K562 (cell line): ENCODE data around the gene HRAS. TPM values are rescaled to one million over a fixed set of nuclear protein-coding genes. Genes with fewer than 3 reads are reported as not detected.

Source experiments
- CCNT2 ChIP-seq: IDR thresholded peaks from 2 replicates; pipeline ENCODE4 v1.6.1; 2011; ENCODE audit warnings: borderline replicate concordance, low read depth, mild to moderate bottlenecking, moderate library complexity, mixed read lengths, low read length; ENCODE audit not compliant: insufficient read length; ENCODE audit errors: extremely low read depth
- ETV1 ChIP-seq: fragments of 450-650 bp; conservative IDR thresholded peaks from 2 replicates; pipeline ENCODE4 v1.6.1; 2016; ENCODE audit warnings: missing genetic modification characterization, control low read depth, low read depth, missing compliant biosample characterization
- FIP1L1 ChIP-seq: fragments of 200-400 bp; formaldehyde crosslinking; IDR thresholded peaks from 2 replicates; pipeline ENCODE4 v1.6.1; 2018; ENCODE audit warnings: mild to moderate bottlenecking, low read depth, low read length; ENCODE audit not compliant: poor library complexity, severe bottlenecking
- KLF1 ChIP-seq: fragments of 450-650 bp; IDR thresholded peaks from 2 replicates; pipeline ENCODE4 v1.6.1; 2016; ENCODE audit warnings: missing genetic modification characterization, missing compliant biosample characterization
- MGA ChIP-seq: fragments of 450-650 bp; IDR thresholded peaks from 2 replicates; pipeline ENCODE4 v1.6.1; 2016; ENCODE audit warnings: mild to moderate bottlenecking, moderate library complexity
- PCBP1 ChIP-seq: fragments of 200-400 bp; formaldehyde crosslinking; IDR thresholded peaks from 2 replicates; pipeline ENCODE4 v1.6.1; 2018; ENCODE audit warnings: mild to moderate bottlenecking, low read depth, low read length; ENCODE audit not compliant: poor library complexity, severe bottlenecking
- RB1 ChIP-seq: fragments of 450-650 bp; IDR thresholded peaks from 2 replicates; pipeline ENCODE4 v1.6.1; 2017; ENCODE audit warnings: low read depth, mild to moderate bottlenecking
- SAFB ChIP-seq: fragments of 200-400 bp; formaldehyde crosslinking; IDR thresholded peaks from 2 replicates; pipeline ENCODE4 v1.6.1; 2017; ENCODE audit warnings: low read depth, low read length, borderline replicate concordance
- SIN3A ChIP-seq, 2 experiments: fragments of 150-350 bp in 1 of 2; IDR thresholded peaks; 2 replicates each; pipeline ENCODE4 v1.6.1; 2011 to 2016; ENCODE audit warnings: borderline replicate concordance in 2 of 2, low read depth in 2 of 2, low read length in 2 of 2, mild to moderate bottlenecking in 2 of 2, moderate library complexity in 2 of 2; ENCODE audit not compliant: control insufficient read depth in 1 of 2
- TFAP4 ChIP-seq: sonication (generic); formaldehyde crosslinking; IDR thresholded peaks from 2 replicates; pipeline ENCODE4 v1.8.0; 2022; ENCODE audit warnings: missing genetic modification reagents, mild to moderate bottlenecking, moderate library complexity, borderline replicate concordance
- TSC22D4 ChIP-seq: fragments of 450-650 bp; IDR thresholded peaks from 2 replicates; pipeline ENCODE4 v1.6.1; 2016; ENCODE audit warnings: missing genetic modification characterization, missing biosample characterization, control low read depth
- polyA plus RNA-seq, 8 experiments: library from polyadenylated mRNA; depleted of rRNA in 4 of 8; stranded (reverse) in 5 of 8; unstranded in 3 of 8; fragments of >200 nt; fragmentation: Nextera tagmentation in 2 of 8; fragmentation: Illumina TruSeq in 1 of 8; extraction: Ambion mirVana in 2 of 8; extraction: Trizol in 1 of 8; gene quantifications; 2 replicates each; pipeline versions ENCODE4 v1.2.1 to v1.2.3, GENCODE V29; 2011 to 2014; ENCODE audit warnings: inconsistent platforms in 1 of 8, missing spikeins in 1 of 8
- total RNA-seq, 7 experiments: library from RNA; depleted of rRNA in 6 of 7; stranded (reverse); fragments of >200 nt in 6 of 7; fragmentation: Illumina TruSeq in 2 of 7; extraction: Trizol in 2 of 7; gene quantifications; 2 replicates each; pipeline versions ENCODE4 v1.2.1 to v1.2.3, GENCODE V29; 2011 to 2021; ENCODE audit warnings: low replicate concordance in 1 of 7
- TF ChIP-seq, protein P1 (sequence below): sonication (generic); formaldehyde crosslinking; IDR thresholded peaks from 2 replicates; pipeline ENCODE4 v1.8.1; 2023; ENCODE audit warnings: mild to moderate bottlenecking, missing genetic modification reagents, moderate library complexity

HRAS gene
- total and polyA plus RNA-seq, 9 of the 15 experiments (the other 6 are each of a cell fraction or from before 2014, with no cell fraction given): 2.8 to 73.5 (median 29.6) TPM

- TF ChIP-seq PCBP1: peak; percentile 24
- peak; percentile 63; the same call in 1 of the 2 replicates for TF ChIP-seq TFAP4
- peak; percentile 58 for TF ChIP-seq CCNT2
- peak; percentile 82 for TF ChIP-seq KLF1 (tag)
- TF ChIP-seq FIP1L1: peak; percentile 84
- peak; percentile 89 for TF ChIP-seq SAFB
- TF ChIP-seq TSC22D4: no peak
- TF ChIP-seq MGA: peak; percentile 84
- peak in 1 of 2 experiments; percentile 74; a peak in 1 of 4 replicates for TF ChIP-seq SIN3A (IDR thresholded peaks at IDR 0.05; ENCODE audit: borderline replicate concordance in 2 of 2, control insufficient read depth in 1 of 2, low read depth in 2 of 2, low read length in 2 of 2)
- TF ChIP-seq RB1: peak; percentile 41; the same call in 1 of the 2 replicates
- peak; percentile 75; the same call in 1 of the 2 replicates for TF ChIP-seq ETV1 (tag)
- TF ChIP-seq, protein P1, sequence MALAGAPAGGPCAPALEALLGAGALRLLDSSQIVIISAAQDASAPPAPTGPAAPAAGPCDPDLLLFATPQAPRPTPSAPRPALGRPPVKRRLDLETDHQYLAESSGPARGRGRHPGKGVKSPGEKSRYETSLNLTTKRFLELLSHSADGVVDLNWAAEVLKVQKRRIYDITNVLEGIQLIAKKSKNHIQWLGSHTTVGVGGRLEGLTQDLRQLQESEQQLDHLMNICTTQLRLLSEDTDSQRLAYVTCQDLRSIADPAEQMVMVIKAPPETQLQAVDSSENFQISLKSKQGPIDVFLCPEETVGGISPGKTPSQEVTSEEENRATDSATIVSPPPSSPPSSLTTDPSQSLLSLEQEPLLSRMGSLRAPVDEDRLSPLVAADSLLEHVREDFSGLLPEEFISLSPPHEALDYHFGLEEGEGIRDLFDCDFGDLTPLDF (CRISPR knock-in tag): no peak
These were observed 1.7 kb upstream of the HRAS start, which contains the start of gene LRRC56 (continued) for GRCh38 chr11:536841-537621.
